ENCODE data around the gene ACADVL. TPM values are rescaled to one million over a fixed set of nuclear protein-coding genes. Genes with fewer than 3 reads are reported as not detected.
A peak's percentile ranks its signal among the peaks of the same experiment; 100 is the strongest.

Gene ACADVL
- total RNA-seq, 1 experiment from 2014 or later, result 245 TPM

DNA sequence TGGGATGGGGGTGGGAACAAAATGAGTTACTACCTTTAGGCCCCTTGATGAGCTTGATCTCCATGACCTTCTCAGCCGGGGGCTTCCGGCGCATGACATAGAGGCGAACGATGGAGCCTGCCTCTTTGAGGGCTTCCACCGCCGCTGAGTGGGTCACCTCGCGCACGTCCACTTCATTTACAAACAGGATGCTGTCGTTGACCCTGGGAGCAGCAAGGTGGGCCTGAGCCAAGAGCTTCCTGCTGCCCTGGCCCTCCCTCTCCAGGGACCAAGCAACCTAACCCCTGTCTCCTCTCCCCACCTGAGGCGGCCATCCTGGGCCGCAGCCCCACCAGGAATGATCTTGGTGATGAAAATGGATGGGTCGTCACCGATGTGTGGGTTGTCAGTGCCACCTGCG, 16.3 kb upstream of the ACADVL start:
- Histone ChIP-seq H3K4me3 (ENCODE audit: low read length) (no peak overlapping the region), H3K9ac (ENCODE audit: low read length) (no peak overlapping the region), H2AFZ (ENCODE audit: low read length) (no peak overlapping the region), H3K4me2 (ENCODE audit: low read depth, low read length, poor library complexity, severe bottlenecking) (no peak overlapping the region), H3K9me3 (ENCODE audit: low read length) (no peaks in the 10 kb centered on the region), H4K20me1 (ENCODE audit: insufficient read depth, low read depth, low read length) (0 out of 2 replicates have a peak, but pooled peaks cover 6% of the 10 kb centered on the region), H3K9me2 (replicated peaks; ENCODE audit: insufficient read depth, low read length) (no peaks in the 10 kb centered on the region), H3K27me3 (ENCODE audit: low read length) (no peaks in the 10 kb centered on the region), H3K79me2 (ENCODE audit: low read length) (peaks cover 11% of the 10 kb centered on the region), H3K4me1 (ENCODE audit: low read length) (peaks cover 24% of the 10 kb centered on the region), H3K36me3 (ENCODE audit: insufficient read depth, low read length) (peaks cover 18% of the 10 kb centered on the region), H3K27ac (ENCODE audit: low read length) (no peak overlapping the region)
- DNase-seq, result no peak

- Histone ChIP-seq H3K9me3 (ENCODE audit: low read length) (no peaks in the 10 kb centered on the region), H3K36me3 (ENCODE audit: insufficient read depth, low read length) (peaks cover 18% of the 10 kb centered on the region), H3K79me2 (ENCODE audit: low read length) (peaks cover 17% of the 10 kb centered on the region), H3K9ac (ENCODE audit: low read length) (peak overlapping the region; percentile 63), H2AFZ (ENCODE audit: low read length) (no peak overlapping the region), H3K9me2 (replicated peaks; ENCODE audit: insufficient read depth, low read length) (no peaks in the 10 kb centered on the region), H3K4me3 (ENCODE audit: low read length) (peak overlapping the region; percentile 65), H3K4me2 (ENCODE audit: low read depth, low read length, poor library complexity, severe bottlenecking) (peak overlapping the region; percentile 65), H3K27ac (ENCODE audit: low read length) (0 out of 2 replicates have a peak overlapping the region, but pooled peaks have one; percentile 56), H3K27me3 (ENCODE audit: low read length) (no peaks in the 10 kb centered on the region), H3K4me1 (ENCODE audit: low read length) (peaks cover 32% of the 10 kb centered on the region), H4K20me1 (ENCODE audit: insufficient read depth, low read depth, low read length) (0 out of 2 replicates have a peak, but pooled peaks cover 6% of the 10 kb centered on the region)
- no peak for DNase-seq
Observed at GRCh38 chr17:7204336-7204735, 15.4 kb upstream of the ACADVL start.

DNA sequence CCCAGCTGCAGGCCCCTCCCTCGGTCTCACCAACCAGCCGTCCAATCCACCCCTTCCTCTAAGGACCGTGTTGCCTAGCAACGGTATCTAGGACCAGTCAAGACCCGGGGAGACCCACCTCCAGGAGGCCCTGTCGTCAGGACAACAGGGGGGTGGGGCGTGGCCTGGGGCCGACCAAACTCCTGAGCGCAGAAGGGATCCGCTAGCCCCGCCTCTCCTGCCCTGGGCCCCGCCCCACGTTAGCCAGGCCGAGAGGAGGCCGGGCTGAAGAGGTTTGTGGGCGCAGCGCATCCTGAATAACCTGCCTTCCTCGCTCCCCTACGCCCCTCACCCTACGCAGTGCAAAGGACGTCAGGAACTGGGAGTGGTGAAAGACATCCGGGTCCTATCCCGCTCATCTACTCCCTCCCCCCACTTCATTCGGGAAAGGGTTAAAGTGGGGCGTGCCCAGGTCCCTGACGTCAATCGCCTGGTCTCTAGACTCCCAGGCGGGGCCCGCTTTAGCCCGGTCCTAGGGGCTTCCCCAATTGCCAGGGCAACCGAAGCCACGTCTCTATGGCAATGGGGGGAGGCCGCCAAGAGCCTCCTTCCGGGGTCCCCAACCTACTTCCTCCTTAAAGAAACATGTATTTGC, 14.8 kb upstream of the ACADVL start:
- peaks cover 21% of the 10 kb centered on the region for H3K79me2 ChIP-seq (ENCODE audit: low read length)
- peak overlapping the region; percentile 63 for H3K9ac ChIP-seq (ENCODE audit: low read length)
- no peaks in the 10 kb centered on the region for H3K9me2 ChIP-seq (replicated peaks; ENCODE audit: insufficient read depth, low read length)
- DNase-seq, result peak; percentile 96
- peak overlapping the region; percentile 65 for H3K4me3 ChIP-seq (ENCODE audit: low read length)
- H2AFZ ChIP-seq (ENCODE audit: low read length), result 0 out of 2 replicates have a peak overlapping the region, but pooled peaks have one; percentile 49
- peak overlapping the region; percentile 65 for H3K4me2 ChIP-seq (ENCODE audit: low read depth, low read length, poor library complexity, severe bottlenecking)
- H4K20me1 ChIP-seq (ENCODE audit: insufficient read depth, low read depth, low read length), result 0 out of 2 replicates have a peak, but pooled peaks cover 6% of the 10 kb centered on the region
- H3K36me3 ChIP-seq (ENCODE audit: insufficient read depth, low read length), result peaks cover 18% of the 10 kb centered on the region
- H3K9me3 ChIP-seq (ENCODE audit: low read length), result no peaks in the 10 kb centered on the region
- H3K27me3 ChIP-seq (ENCODE audit: low read length), result no peaks in the 10 kb centered on the region
- H3K4me1 ChIP-seq (ENCODE audit: low read length), result peaks cover 32% of the 10 kb centered on the region
- peak overlapping the region; percentile 56 for H3K27ac ChIP-seq (ENCODE audit: low read length)

DNA sequence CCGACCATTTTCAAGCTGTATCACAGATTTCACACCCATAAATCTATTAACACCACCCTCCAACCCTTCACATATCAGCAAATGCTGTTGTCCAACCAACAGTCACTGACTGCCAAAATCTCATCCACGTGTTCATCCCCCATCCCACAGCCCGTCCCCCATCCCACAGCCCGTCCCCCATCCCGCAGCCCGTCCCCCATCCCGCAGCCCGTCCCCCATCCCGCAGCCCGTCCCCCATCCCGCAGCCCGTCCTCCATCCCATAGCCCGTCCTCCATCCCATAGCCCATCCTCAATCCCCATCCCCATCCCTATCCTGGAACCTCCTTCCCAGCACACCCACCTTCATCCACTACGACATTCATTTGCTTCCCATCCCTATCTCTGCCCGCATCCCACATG, 14.2 kb upstream of the ACADVL start:
- peak overlapping the region; percentile 65 for H3K4me2 ChIP-seq (ENCODE audit: low read depth, low read length, poor library complexity, severe bottlenecking)
- no peak for DNase-seq
- H3K9me2 ChIP-seq (replicated peaks; ENCODE audit: insufficient read depth, low read length), result no peaks in the 10 kb centered on the region
- H3K9me3 ChIP-seq (ENCODE audit: low read length), result no peaks in the 10 kb centered on the region
- no peaks in the 10 kb centered on the region for H3K27me3 ChIP-seq (ENCODE audit: low read length)
- no peak overlapping the region for H2AFZ ChIP-seq (ENCODE audit: low read length)
- 0 out of 2 replicates have a peak, but pooled peaks cover 6% of the 10 kb centered on the region for H4K20me1 ChIP-seq (ENCODE audit: insufficient read depth, low read depth, low read length)
- H3K4me3 ChIP-seq (ENCODE audit: low read length), result peak overlapping the region; percentile 65
- peak overlapping the region; percentile 63 for H3K9ac ChIP-seq (ENCODE audit: low read length)
- peak overlapping the region; percentile 56; the same call in 1 of the 2 replicates for H3K27ac ChIP-seq (ENCODE audit: low read length)
- H3K36me3 ChIP-seq (ENCODE audit: insufficient read depth, low read length), result peaks cover 18% of the 10 kb centered on the region
- H3K79me2 ChIP-seq (ENCODE audit: low read length), result peaks cover 27% of the 10 kb centered on the region
- peaks cover 38% of the 10 kb centered on the region for H3K4me1 ChIP-seq (ENCODE audit: low read length)

DNA sequence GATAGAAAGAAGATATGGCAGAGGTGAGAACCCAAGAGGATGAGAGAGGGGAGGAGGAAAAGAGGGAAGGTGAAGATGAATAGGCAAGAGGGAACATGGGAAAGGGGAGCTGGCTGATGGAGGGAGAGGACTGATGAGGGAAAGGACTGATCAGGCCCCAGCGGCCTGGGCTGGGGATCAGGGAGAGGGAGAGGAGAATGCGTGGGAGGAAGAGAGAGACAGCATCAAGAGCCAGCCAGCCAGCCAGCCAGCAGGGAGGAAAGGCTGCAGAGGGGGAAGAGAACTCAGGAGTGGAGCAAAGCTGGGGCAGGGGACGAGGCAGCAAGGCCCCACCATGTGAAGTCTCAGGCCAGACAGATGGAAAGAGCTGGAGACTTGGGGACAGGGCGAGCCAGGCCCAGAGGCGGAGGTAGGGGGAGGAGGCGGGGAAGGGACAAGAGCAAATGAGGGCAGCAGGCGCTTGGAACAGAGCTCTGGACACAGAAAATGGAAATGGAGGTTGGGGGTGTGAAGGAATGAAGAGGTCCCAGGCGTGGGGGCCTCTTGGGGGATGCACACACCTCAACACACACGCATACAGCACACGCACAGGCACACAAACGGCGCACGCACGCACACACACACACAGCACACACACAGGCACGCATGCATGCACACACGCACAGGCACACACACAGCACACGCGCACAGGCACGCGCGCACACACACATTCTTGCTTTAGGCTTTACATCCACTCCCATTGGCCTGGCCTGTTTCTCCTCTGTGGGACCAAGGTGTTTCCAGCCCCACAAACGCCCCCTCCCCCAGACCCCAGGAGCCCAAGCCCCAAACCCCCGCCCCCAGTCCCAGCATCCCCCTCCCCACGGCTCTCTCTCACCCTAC, 12.4 kb upstream of the ACADVL start:
- Histone ChIP-seq H3K9me2 (replicated peaks; ENCODE audit: insufficient read depth, low read length) (no peaks in the 10 kb centered on the region), H3K9ac (ENCODE audit: low read length) (peak overlapping the region; percentile 36; the same call in 1 of the 2 replicates), H4K20me1 (ENCODE audit: insufficient read depth, low read depth, low read length) (0 out of 2 replicates have a peak, but pooled peaks cover 6% of the 10 kb centered on the region), H3K4me1 (ENCODE audit: low read length) (peaks cover 46% of the 10 kb centered on the region), H3K27me3 (ENCODE audit: low read length) (no peaks in the 10 kb centered on the region), H3K27ac (ENCODE audit: low read length) (no peak overlapping the region), H3K4me2 (ENCODE audit: low read depth, low read length, poor library complexity, severe bottlenecking) (no peak overlapping the region), H3K79me2 (ENCODE audit: low read length) (peaks cover 41% of the 10 kb centered on the region), H3K9me3 (ENCODE audit: low read length) (no peaks in the 10 kb centered on the region), H3K36me3 (ENCODE audit: insufficient read depth, low read length) (peaks cover 13% of the 10 kb centered on the region), H3K4me3 (ENCODE audit: low read length) (no peak overlapping the region), H2AFZ (ENCODE audit: low read length) (no peak overlapping the region)
- DNase-seq, result no peak

GRCh38 chr17:7208027-7208571, 11.6 kb upstream of the ACADVL start:
- Histone ChIP-seq H3K4me3 (ENCODE audit: low read length) (no peak overlapping the region), H3K9ac (ENCODE audit: low read length) (no peak overlapping the region; the same call in 1 of the 2 replicates), H3K9me3 (ENCODE audit: low read length) (no peaks in the 10 kb centered on the region), H3K27ac (ENCODE audit: low read length) (no peak overlapping the region), H4K20me1 (ENCODE audit: insufficient read depth, low read depth, low read length) (peaks cover 6% of the 10 kb centered on the region; the same call in 1 of the 2 replicates), H3K4me1 (ENCODE audit: low read length) (peaks cover 47% of the 10 kb centered on the region), H3K9me2 (replicated peaks; ENCODE audit: insufficient read depth, low read length) (no peaks in the 10 kb centered on the region), H3K79me2 (ENCODE audit: low read length) (peaks cover 47% of the 10 kb centered on the region), H3K27me3 (ENCODE audit: low read length) (no peaks in the 10 kb centered on the region), H3K4me2 (ENCODE audit: low read depth, low read length, poor library complexity, severe bottlenecking) (no peak overlapping the region), H2AFZ (ENCODE audit: low read length) (no peak overlapping the region), H3K36me3 (ENCODE audit: insufficient read depth, low read length) (peaks cover 5% of the 10 kb centered on the region)
- DNase-seq, result no peak

DNA sequence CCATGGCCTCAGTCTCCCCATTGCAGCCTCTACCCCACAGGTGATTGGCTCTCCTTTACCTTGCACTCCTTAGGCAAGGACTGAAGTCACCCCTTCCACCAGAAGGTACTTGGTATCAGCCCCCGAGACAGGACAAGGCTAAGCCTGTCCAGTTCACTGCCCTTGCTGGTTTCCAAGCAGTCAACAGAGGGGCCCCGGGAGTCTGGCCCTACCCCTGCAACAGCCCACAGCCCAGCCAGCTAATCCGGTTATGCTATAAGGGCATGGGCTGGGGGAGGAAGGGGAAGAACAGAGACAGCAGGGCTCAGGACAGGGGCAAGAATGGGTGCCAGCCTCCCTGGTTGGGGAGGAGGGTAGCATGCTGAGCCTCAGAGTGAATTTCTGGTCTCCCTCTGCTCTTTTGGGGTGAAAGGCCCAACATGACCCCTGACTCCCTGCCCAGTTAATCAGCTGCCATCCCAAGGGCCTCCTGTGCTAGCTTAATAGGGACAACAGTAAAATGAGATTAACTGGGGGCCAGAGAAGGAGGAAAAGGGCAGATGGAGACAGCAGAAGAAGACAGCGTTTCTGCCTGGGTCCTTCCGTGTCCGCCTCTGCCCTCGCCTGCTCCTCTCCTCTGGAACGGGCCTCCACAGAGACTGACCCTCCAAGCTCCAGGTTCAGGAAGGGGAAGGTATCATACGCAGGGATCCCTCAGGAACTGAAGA, 10.8 kb upstream of the ACADVL start:
- Histone ChIP-seq H3K36me3 (ENCODE audit: insufficient read depth, low read length) (no peaks in the 10 kb centered on the region), H3K9ac (ENCODE audit: low read length) (peak overlapping the region; percentile 24; the same call in 1 of the 2 replicates), H3K9me2 (replicated peaks; ENCODE audit: insufficient read depth, low read length) (no peaks in the 10 kb centered on the region), H3K27ac (ENCODE audit: low read length) (no peak overlapping the region), H3K4me2 (ENCODE audit: low read depth, low read length, poor library complexity, severe bottlenecking) (no peak overlapping the region), H4K20me1 (ENCODE audit: insufficient read depth, low read depth, low read length) (peaks cover 12% of the 10 kb centered on the region; the same call in 1 of the 2 replicates), H3K4me1 (ENCODE audit: low read length) (peaks cover 54% of the 10 kb centered on the region), H3K9me3 (ENCODE audit: low read length) (no peaks in the 10 kb centered on the region), H2AFZ (ENCODE audit: low read length) (no peak overlapping the region), H3K27me3 (ENCODE audit: low read length) (no peaks in the 10 kb centered on the region), H3K79me2 (ENCODE audit: low read length) (peaks cover 53% of the 10 kb centered on the region), H3K4me3 (ENCODE audit: low read length) (no peak overlapping the region)
- no peak for DNase-seq
